ENCODE measurements around the gene SLC45A1. TPM values are rescaled to one million over a fixed set of nuclear protein-coding genes. Genes with fewer than 3 reads are reported as not detected.
"Not testable (repeated sequence)": the region's sequence is repeated elsewhere in the genome, so short reads cannot be mapped to it uniquely, and the experiment has no call there.

The SLC45A1 gene
- 1.9 TPM for total RNA-seq
- long read RNA-seq, partial matches to known transcripts = 0 of 4 reads
- long read RNA-seq, other reads (novel, unspliced or antisense) = 0 of 4 reads

- intact Hi-C loops (cut with DNase I) = loop anchor here (5.0 kb wide), 1 partner anchor 291 kb away; the partner anchor contains the start of gene ERRFI1
- ATAC-seq (ENCODE audit: poor library complexity) (peak; percentile 92), DNase-seq (peak; percentile 91)
Measured at GRCh38 chr1:8317647-8318381, at the start of gene SLC45A1. SLC45A1 (plus strand) TSS chr1:8318114; CDS start chr1:8324330, 6,216 bp downstream.

- intact Hi-C loops (cut with DNase I) = no loop called here
- ATAC-seq (ENCODE audit: poor library complexity) = no peak
- no peak for DNase-seq
Measured at GRCh38 chr1:8273036-8273435, 44.9 kb upstream of the SLC45A1 start.

GRCh38 chr1:8274352-8274751 is 43.6 kb upstream of the SLC45A1 start:
- intact Hi-C loops (cut with DNase I) = no loop called here
- ATAC-seq (ENCODE audit: poor library complexity) = no peak
- DNase-seq = no peak

GRCh38 chr1:8276173-8276914 is 41.6 kb upstream of the SLC45A1 start:
- no peak for ATAC-seq (ENCODE audit: poor library complexity)

GRCh38 chr1:8276932-8277331 is 41.0 kb upstream of the SLC45A1 start:
- DNase-seq (no peak), ATAC-seq (ENCODE audit: poor library complexity) (no peak)
- intact Hi-C loops (cut with DNase I) = no loop called here

More at GRCh38 chr1:8276173-8276914, 41.6 kb upstream of the SLC45A1 start:
- intact Hi-C loops (cut with DNase I) = no loop called here
- no peak for DNase-seq

GRCh38 chr1:8278677-8279076 is 39.2 kb upstream of the SLC45A1 start:
- DNase-seq; intact Hi-C loops (cut with DNase I); ATAC-seq (ENCODE audit: poor library complexity): not testable (repeated sequence)

DNA sequence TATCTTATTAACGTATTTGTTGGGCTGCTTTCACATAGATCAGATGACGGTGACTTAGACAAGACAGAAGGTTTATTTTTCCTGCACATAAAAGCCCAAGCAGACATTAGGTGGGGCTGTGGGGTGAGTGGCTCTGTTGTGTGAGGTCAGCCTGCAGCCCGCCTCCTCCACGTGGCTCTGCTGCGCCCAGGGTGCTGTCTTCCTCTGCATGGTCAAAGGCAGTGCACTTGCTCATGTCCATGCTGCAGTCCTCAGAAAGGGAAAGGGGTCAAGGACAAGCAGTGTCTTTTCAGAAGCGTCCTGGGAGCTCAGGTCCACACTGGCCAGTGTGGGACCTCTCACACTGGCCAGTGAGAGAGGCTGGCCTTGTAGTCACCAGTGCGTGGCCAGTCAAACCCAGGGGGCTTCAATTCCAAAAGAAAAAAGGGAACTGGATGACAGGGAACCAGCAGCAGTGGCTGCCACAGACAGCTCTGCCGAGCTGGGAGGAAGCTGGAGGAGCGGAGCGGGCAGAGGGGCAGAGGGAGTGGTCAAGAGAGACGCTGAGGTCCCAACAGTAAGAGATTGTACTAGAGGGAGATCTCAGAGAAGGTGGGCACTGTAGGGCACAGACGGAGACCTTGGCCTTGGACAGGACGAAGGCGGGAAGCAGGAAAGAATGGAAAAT is 35.9 kb upstream of the SLC45A1 start:
- ATAC-seq (ENCODE audit: poor library complexity) = peak; percentile 52
- intact Hi-C loops (cut with DNase I) = no loop called here
- no peak for DNase-seq

DNA sequence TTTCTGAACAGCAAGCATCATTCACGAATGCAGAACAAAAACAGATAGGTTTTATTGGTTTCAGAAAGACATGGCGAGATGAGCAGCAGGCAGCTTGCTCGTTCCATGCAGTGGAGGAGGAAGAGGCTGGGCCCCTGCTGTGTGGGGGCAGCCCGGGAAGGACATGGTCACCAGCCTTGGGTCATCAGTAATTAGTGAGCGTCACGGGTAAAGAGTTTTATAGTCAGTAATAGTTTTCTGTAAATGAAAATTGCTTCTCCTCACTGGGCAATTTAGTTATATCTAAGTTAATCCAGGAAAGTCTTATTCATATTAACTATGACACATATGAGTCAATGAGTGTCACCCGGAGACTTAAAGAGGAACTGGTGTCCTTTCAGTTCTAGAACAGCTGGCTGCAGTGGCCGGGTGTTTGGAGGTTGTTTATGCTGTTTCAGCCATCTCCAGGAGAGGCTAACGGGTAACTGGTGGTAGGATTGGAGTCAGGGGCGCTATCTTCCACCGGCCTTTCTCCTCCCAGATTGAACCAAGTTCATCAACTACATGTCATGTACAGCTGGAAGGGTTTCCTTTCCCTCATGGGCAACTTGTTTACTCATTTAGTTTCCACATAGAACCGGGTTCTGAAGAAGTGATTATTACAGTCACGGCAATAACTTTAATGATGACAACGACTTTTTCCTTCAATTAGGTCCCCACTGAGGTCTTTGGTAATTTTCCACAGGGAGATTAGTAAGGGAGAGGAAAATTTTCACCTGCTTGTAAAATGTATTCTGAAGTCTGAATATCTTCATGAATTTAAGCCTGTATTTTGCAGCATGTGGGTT is 34.6 kb upstream of the SLC45A1 start:
- intact Hi-C loops (cut with DNase I) = no loop called here
- ATAC-seq (ENCODE audit: poor library complexity) (peak; percentile 69), DNase-seq (peak; percentile 58)

DNA sequence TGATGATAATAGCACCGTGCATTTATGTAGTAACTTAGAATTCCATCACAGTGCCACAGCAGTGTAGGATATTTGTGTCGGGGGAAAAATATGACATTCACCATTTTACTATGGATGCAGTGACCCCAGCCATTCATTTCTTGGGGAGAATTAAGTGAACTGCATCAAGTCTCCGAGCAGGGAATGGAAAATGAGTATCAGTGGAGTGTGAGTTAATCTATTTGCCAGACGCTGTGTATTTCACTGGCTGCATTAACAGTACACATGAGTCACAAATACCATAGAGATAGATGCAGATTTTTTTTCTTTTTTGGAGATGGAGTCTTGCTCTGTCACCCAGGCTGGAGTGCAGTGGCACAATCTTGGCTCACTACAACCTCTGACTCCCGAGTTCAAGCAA is 33.8 kb upstream of the SLC45A1 start:
- ATAC-seq (ENCODE audit: poor library complexity) (no peak), DNase-seq (no peak)
- intact Hi-C loops (cut with DNase I) = no loop called here

DNA sequence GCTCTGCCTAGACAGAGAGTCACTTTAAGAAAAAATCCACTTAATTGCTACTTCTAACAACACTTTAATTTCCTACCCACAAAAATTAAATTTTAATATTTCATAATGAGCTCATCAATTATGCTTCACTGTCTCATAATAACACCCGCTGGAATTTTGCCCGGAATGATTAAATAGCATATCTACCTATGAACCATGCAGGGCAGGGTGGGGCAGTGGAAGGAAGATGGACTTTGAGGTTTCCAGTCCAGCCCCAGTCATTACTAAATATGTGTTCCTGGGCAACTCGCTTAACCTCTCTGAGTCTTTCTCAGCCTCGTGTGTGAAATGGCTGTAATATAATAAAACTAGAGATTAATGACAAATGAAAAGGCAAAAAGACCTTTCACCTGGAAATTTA is 32.8 kb upstream of the SLC45A1 start:
- intact Hi-C loops (cut with DNase I) = no loop called here
- no peak for ATAC-seq (ENCODE audit: poor library complexity)

DNA sequence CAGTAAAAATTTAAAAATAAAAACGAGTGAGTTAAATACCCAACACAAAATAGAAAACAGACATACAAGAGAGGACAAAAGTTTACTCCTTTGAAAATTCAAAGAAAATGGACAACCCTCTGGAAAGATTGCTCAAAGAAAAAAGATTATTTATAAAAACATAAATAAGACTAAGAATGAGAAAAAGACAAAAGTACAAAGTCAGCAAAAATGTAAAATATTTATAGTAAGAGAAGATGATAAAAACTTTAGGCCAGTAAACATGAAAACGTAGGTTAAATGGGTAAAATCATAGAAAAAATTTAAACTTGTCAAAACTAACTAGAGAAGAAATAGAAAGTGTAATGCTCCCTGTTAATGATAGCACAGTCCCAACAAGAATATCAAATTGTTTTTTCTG is 31.9 kb upstream of the SLC45A1 start:
- no peak for DNase-seq
- intact Hi-C loops (cut with DNase I) = no loop called here
- no peak for ATAC-seq (ENCODE audit: poor library complexity)

More for the DNA sequence above, 32.8 kb upstream of the SLC45A1 start:
- no peak for DNase-seq

GRCh38 chr1:8293118-8293517 is 24.8 kb upstream of the SLC45A1 start:
- no peak for ATAC-seq (ENCODE audit: poor library complexity)
- intact Hi-C loops (cut with DNase I) = no loop called here

DNA sequence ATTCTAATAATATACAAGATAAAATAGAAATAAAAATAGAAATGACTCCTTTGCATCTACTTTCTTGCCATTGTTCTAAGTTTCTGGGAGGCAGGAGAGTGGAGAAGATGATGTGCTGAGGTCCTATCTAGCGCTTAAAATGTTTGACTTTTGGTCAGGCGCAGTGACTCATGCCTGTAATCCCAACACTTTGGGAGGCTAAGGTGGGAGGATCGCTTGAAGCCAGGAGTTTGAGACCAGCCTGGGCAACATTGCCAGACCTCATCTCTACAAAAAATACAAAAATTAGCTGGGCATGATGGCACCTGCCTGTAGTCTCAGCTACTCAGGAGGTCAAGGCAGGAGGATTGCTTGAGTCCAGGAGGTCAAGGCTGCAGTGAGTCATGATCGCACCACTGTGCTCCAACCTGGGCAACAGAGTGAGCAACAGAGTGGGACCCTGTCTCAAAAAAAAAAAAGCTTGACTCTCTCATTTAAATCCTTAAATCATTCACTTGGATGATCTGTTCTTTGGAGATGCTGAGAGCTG is 24.2 kb upstream of the SLC45A1 start:
- DNase-seq = no peak
- intact Hi-C loops (cut with DNase I) = no loop called here
- ATAC-seq (ENCODE audit: poor library complexity) = no peak

More at GRCh38 chr1:8293118-8293517, 24.8 kb upstream of the SLC45A1 start:
- DNase-seq = no peak

DNA sequence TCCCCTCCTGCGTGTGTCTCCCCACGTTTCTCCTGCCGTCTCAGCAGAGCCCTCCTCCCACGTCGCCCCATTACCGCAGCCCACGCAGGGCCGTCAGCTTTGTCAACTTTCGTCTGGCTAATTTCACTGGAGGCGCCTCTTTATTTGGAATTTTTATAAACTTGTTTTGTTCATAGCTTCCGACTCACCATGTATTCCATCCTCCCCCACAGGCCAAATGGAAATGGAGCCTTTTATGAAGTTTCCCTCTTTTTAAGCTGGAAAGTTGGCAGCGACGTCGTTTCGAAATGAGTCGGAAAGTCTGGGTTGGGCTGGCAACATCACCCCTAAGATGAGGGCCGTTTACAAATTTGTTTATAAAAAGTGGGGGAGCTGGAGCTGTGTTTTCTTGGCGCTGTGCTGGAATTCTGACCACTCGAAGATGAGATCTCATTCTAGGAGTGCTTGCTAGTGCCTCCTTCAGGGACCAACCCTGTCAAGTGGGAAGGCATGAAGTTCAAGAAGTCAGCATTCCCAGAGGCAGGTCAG is 23.7 kb upstream of the SLC45A1 start:
- no peak for ATAC-seq (ENCODE audit: poor library complexity)
- intact Hi-C loops (cut with DNase I) = no loop called here
- no peak for DNase-seq

DNA sequence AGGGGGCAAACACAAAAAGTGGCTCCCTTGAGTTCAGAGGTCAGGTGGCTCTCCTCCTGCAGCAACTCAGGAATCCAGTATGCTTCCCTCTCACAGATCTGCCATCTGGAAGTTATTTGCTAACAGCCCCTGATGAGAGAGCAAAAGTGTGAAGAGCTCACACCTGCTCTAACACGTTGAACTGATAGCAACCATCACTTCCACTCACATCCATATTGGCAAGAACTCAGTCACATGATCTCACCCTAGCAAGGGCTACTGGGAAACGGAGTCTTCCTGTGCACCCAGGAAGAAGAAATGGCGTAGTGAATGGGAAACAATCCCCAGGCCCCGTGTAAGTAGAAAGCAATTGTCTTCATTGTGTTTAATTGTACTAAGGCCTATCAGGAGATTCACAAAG is 20.7 kb upstream of the SLC45A1 start:
- DNase-seq = no peak
- intact Hi-C loops (cut with DNase I) = no loop called here

GRCh38 chr1:8299963-8300362 is 18.0 kb upstream of the SLC45A1 start:
- intact Hi-C loops (cut with DNase I) = no loop called here
- no peak for ATAC-seq (ENCODE audit: poor library complexity)
- DNase-seq = no peak

More for the DNA sequence above, 20.7 kb upstream of the SLC45A1 start:
- no peak for ATAC-seq (ENCODE audit: poor library complexity)

GRCh38 chr1:8302081-8302956 is 15.6 kb upstream of the SLC45A1 start:
- ATAC-seq (ENCODE audit: poor library complexity) = no peak
- DNase-seq = no peak
- intact Hi-C loops (cut with DNase I) = no loop called here
